ENCODE measurements around the gene MYOM1. TPM values are rescaled to one million over a fixed set of nuclear protein-coding genes. Genes with fewer than 3 reads are reported as not detected.

MYOM1 gene
- polyA plus RNA-seq, 3 donors = 4.8 to 17.2 (median 5.1) TPM

DNA sequence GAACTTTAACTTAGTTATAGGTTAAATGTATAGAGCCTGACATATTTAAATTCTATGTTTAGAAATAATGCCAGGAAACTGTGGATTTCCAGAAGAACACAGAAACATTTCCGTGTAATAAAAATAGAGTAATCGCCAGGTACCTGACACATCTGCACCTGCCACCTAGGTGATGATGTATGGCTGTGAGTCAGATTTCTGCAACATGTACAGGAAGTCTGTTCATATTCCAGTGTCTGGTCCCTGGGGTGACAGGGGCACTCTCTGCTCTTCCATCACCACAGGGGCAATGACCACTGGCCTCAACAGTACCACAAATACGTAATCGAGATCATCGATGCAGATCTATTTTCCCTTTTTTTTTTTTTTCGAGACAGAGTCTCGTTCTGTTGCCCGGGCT, 105.7 kb downstream of the MYOM1 start:
- 74 to 82% (median 77%) methylated on average over 8 of the region's 8 CpGs for WGBS, 3 donors
- no peak overlapping the region for H3K27ac ChIP-seq (ENCODE audit: low read depth, low read length)

DNA sequence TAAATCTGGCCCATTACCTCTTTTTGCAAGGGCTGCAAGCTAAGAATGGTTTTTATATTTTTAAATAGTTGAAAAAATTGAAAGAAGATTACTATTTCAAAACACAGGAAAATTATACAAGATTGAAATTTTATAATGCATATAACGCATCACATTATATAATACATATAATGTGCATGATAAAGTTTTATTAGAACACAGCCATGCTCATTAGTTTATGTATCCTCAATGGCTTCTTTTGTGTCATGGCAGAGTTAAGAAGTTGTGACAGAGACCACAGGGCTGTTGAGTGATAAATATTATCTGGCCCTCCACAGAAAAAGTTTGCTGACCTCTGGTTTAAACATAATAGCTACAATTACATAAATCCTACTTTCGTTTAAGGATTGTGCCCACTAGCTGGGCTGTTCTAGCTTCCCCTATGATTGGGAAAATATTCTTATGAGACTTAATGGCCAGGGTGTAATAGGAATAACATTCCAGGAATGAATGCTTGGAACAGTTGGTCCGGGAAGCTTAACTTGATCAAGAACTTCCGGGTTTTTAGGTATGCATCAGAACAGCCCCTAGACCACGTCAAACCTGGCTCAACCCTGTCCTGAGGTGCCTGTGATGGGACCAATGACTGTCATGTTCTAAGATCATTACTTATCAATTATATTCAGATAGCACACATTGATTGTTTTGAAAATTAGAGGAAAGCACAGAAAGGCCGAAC, 108.1 kb downstream of the MYOM1 start:
- no peak overlapping the region for H3K27ac ChIP-seq (ENCODE audit: low read depth, low read length)
- 75 to 77% (median 76%) methylated on average over 6 of the region's 6 CpGs for WGBS, 3 donors

DNA sequence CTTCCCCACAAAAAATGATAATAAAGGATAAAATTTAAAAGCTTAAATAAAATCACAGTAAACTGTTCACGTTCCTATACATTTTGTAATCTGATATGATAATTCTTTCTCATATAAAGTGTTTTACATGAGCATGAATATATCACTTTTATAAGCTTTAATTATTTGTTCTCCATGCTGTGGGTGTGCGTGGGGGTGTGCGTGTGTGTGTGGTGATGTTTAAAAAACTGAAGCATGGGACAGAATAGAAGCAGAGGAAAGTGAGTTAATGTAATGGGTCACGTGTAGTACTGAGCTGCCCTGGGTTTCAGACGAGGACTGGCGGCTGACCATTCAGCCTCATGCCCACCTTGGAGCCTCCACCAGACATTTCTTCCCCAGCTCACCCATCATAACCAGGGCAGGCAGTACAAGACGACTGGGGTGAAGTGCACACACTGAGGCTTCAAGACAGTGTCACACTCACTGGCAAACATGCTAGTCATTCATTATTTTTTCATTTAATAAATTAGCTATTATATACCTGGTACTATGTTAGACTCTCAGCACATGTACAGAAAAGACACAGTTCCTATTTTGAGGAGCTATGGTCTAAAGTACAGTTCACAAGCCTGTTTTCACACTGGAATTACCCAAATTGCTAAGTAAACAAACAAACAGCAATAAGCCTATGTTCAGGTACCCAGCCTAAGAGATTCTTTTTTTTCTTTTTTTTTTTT, 109.6 kb downstream of the MYOM1 start:
- no peak overlapping the region for H3K27ac ChIP-seq (ENCODE audit: low read depth, low read length)
- WGBS, 3 donors = 90 to 95% (median 92%) methylated on average over 7 of the region's 7 CpGs

GRCh38 chr18:3107740-3108151, 112.0 kb downstream of the MYOM1 start:
- no peak overlapping the region for H3K27ac ChIP-seq (ENCODE audit: low read depth, low read length)

GRCh38 chr18:3104190-3105054, 115.3 kb downstream of the MYOM1 start:
- no peak overlapping the region for H3K27ac ChIP-seq (ENCODE audit: low read depth, low read length)
- WGBS, 3 donors = 76 to 82% (median 79%) methylated on average over 6 of the region's 6 CpGs

DNA sequence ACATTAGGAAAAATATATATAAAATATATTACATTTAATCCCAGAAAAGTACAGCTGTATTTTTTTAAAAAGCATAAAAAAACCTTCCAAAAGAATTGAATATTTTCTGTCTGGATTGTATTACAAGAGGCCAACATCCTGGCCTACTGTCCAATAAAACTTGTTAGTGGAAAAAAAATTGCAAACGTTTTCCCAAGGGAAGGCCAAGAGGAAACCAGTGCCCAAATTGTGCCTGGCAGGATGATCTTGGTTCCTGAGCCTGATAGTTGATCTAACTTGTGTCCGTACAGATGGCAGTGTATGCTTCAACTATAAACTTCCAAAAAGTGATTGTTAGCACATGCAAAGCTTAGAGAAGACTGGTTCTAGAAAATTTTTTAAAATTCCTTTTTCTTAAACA, 116.2 kb downstream of the MYOM1 start:
- H3K27ac ChIP-seq (ENCODE audit: low read depth, low read length) = no peak overlapping the region

DNA sequence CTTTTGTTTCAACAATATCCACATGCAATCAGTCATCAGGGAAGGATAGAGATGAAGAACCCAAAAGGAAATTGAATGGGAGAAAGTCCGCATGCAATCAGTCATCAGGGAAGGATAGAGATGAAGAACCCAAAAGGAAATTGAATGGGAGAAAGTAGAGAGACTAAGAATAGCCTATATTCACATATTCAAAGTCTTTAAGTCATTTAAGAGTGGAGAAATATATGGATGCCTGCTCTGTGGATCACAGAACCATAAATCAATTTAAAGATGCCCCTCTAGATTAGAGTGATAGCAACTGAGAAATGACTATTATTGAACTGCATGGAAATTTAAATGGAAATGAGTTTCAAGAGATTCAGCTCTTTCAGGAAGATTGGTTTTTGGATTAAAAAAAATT, 116.8 kb downstream of the MYOM1 start:
- 90 to 100% (median 100%) methylated on average over 1 of the region's 1 CpG for WGBS, 3 donors
- no peak overlapping the region for H3K27ac ChIP-seq (ENCODE audit: low read depth, low read length)

More for the DNA sequence above, 116.2 kb downstream of the MYOM1 start:
- 41 to 51% (median 44%) methylated on average over 2 of the region's 2 CpGs for WGBS, 3 donors

DNA sequence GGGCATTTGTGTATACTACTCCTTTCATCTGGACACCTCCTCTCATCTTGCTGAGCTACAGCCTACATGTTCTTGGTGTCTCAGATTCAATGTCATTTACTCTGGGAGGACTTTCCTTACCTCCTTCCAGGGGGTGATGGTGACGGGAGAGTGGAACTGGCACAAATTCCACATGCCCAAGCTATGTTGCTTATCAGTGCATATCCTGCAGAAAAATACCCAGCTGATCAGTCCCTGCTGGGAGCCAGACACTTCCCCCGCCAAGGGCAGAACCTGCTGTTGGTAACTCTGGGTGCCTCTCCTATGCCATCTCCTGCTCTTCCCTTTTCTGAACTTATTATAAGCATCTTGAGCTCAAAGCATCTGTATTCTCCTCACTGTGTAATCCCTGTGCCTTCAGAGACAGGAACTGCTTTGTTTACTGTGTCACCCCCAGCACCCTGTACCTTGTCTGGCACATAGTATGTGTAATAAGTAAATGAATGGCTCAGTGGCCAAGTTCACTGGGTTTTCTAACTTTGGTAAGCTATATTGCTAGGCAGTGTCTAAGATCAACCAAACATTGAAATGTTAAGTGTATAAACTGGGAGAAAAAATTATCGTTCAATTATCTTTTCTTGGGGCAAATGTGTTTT, 119.2 kb downstream of the MYOM1 start:
- 61 to 93% (median 79%) methylated on average over 3 of the region's 3 CpGs for WGBS, 3 donors
- H3K27ac ChIP-seq (ENCODE audit: low read depth, low read length) = no peak overlapping the region

GRCh38 chr18:3099327-3099726, 120.4 kb downstream of the MYOM1 start:
- H3K27ac ChIP-seq (ENCODE audit: low read depth, low read length) = no peak overlapping the region
- 0% methylated on average over 1 of the region's 1 CpG for WGBS, 3 donors

DNA sequence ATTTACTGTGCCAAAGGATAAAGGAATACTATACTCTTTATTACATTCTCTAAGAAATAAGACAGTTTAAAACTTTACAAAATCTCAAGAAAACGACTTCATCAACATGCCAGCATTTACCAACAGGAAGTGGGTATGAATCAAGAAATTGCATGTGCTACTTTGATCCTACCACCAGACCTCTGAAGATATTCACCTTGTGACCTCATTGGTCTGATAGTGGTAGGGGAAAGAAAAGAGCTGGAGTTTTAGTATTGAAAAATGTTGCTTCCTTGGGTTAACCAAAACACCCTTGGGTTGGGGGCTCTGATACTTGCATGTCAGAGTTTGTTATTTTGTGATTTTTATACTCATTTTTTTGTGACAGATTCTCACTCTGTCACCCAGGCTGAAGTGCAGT, 122.7 kb downstream of the MYOM1 start:
- 37 to 73% (median 46%) methylated on average over 1 of the region's 1 CpG for WGBS, 3 donors
- no peak overlapping the region for H3K27ac ChIP-seq (ENCODE audit: low read depth, low read length)

- no peak overlapping the region for H3K27ac ChIP-seq (ENCODE audit: low read depth, low read length)
- WGBS, 3 donors = 93 to 99% (median 95%) methylated on average over 5 of the region's 5 CpGs
These were observed 123.8 kb downstream of the MYOM1 start for GRCh38 chr18:3095921-3096320.

- no peak overlapping the region for H3K27ac ChIP-seq (ENCODE audit: low read depth, low read length)
These were observed 125.5 kb downstream of the MYOM1 start for GRCh38 chr18:3094338-3094684.

DNA sequence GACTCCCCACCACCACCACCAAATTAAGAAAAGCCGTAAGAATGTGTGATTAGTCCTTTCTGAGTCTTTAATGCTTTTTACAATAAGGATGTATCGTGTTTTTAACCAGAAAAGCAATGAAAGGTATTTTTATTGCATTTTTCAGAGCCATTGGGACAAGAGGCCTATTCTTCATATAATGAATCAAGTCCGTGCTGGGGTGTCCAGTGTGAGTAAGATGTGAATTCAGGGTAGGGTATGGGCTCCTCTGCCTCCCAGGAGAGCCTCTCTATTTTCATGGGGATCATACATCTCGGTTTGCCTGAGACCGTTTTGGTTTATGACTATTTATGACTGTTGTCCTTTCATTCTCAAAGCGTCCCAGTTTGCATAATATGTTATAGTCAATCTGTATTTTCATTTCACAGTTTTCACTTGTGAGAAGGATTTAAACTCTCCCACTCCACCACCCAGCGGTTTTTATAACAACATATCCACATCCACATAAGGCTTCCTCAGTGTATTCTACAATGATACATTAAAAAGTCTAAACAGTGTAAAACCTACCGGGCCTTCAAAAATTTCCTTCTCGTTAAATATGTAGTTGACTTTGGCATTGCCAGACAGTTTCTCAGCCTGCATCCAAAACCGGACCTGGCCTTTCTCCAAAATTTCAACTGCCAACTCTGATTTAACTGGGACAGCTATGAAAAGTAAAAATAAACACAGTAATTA, 126.0 kb downstream of the MYOM1 start:
- H3K27ac ChIP-seq (ENCODE audit: low read depth, low read length) = no peak overlapping the region
- WGBS, 3 donors = 61 to 81% (median 67%) methylated on average over 10 of the region's 10 CpGs

DNA sequence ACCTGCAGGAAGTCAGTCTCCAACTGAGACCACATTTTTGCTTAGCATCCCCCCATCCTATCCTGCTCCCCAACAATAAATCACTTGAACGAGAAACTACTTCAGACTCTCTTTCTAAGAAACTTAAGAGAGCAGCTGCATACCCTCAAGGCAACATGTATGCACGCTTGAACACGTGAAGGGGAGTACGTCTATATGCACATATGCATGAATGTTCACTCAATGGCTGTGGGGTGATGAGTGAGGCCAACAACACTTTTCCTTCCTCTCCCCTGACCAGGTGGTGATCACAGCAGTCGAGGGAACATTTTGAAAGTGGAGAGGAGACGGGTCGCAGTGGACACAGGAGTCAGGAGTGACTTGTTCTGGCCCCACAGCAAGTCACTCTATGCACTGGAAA, 127.0 kb downstream of the MYOM1 start:
- H3K27ac ChIP-seq (ENCODE audit: low read depth, low read length) = no peak overlapping the region
- 86 to 92% (median 87%) methylated on average over 7 of the region's 7 CpGs for WGBS, 3 donors

- H3K27ac ChIP-seq (ENCODE audit: low read depth, low read length) = no peak overlapping the region
- 37 to 66% (median 62%) methylated on average over 3 of the region's 3 CpGs for WGBS, 3 donors
These were observed 130.2 kb downstream of the MYOM1 start for GRCh38 chr18:3089579-3089978.

DNA sequence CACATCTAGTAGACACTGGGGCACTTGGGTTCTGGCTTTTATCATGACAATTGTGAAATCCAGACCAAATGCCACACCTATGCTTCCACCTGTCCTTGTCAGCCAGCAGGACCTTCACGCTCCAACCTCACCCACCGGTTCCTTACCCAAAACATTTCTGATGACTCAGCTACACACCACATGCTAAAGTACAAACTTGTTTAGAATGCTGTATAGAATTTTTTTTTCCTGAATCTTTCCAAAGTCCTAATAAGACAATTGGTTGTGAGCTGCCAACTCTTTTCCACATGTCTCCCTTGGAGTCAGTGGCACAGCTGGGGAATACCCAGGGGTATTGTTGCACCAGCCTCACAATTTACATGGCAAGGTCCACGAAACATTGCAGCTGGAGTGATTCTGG, 131.3 kb downstream of the MYOM1 start:
- 80 to 91% (median 86%) methylated on average over 3 of the region's 3 CpGs for WGBS, 3 donors
- no peak overlapping the region for H3K27ac ChIP-seq (ENCODE audit: low read depth, low read length)

DNA sequence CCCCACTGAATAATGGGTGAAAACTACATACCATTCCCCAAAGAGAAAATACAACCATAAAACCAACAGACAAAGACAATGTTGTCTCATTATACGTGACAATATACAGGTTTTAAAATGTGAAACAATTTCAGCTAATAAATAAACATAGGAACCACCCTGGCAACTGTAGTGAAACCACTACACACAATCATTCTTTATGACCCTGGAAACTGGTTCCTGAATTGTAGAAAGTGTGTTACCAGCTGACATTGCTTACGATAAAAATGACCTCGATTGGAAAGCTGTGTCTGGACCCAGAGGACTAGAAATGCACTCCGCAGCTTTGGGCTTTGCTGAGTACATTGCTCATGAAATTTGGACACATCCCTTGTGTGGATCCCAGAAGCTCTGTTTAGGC, 132.9 kb downstream of the MYOM1 start:
- WGBS, 3 donors = 65 to 78% (median 69%) methylated on average over 4 of the region's 4 CpGs
- no peak overlapping the region for H3K27ac ChIP-seq (ENCODE audit: low read depth, low read length)

DNA sequence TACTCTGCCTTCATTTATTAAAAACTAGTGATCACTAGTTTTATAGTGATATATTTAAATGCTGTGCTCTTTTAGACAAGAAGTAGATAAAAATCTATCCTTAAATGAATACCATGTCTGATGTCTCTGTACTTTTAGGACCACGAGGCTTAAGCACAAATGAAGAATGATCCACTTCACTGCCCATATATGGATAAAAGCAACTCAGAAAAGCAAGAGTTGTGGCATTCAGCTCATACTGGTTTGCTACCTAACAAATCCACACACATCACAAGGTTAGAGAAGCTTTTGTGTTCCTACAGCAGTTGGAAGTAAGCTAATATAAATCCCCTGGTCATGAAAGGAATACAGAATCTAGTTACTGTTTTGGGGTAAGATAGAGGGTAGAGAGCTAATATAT, 134.2 kb downstream of the MYOM1 start:
- WGBS, 3 donors = 73 to 90% (median 77%) methylated on average over 1 of the region's 1 CpG
- no peak overlapping the region for H3K27ac ChIP-seq (ENCODE audit: low read depth, low read length)
